GM19023 (cell line): ENCODE measurements around the gene HVCN1.

Experiments
- ATAC-seq: cut with Tn5 transposase; IDR thresholded peaks from one replicate; pipeline ENCODE4 v1.9.1; 2021; ENCODE audit warnings: mild to moderate bottlenecking, moderate library complexity; ENCODE audit not compliant: unreplicated experiment

HVCN1 gene

DNA sequence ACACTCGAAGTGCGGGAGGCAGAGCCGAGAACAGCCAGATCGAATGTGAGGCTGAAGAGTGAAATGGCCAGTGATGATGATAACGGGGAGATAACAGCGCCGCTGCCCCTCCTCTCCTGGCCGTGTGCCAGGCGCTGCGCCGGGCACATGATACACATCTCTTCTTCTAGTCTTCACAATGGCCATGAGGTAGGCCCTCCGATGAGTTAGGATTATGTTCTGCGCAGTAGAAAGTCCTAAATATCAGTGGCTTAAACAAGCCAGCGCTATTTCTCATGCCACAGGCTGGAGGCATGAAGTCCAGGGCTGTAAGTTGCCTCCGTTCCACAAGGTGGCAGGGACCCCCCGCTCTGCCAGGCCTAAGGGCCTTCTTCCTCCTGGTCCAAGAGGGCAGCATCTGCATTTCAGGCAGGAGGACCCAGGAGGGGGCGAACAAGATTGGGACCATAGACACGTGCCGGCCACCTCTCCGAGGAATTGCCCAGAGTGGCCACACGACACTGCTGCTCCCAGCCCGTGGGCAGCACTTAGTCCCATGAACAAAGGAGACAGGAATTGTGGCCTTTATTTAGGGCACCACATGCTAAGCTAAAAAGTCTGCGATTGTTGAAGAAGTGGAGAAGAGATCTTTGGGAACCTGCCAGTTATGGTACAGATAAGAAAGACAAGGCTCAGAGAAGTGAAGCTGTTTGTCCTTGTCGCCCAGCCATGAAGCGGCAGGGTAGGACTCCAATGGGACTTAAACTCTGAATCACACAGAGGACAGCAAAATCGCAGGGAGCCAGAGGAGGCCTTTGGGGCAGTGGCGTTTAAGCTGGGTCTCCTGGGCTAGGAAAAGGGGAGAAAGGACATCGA, 10.9 kb upstream of the HVCN1 start:
- ATAC-seq, result no peak

DNA sequence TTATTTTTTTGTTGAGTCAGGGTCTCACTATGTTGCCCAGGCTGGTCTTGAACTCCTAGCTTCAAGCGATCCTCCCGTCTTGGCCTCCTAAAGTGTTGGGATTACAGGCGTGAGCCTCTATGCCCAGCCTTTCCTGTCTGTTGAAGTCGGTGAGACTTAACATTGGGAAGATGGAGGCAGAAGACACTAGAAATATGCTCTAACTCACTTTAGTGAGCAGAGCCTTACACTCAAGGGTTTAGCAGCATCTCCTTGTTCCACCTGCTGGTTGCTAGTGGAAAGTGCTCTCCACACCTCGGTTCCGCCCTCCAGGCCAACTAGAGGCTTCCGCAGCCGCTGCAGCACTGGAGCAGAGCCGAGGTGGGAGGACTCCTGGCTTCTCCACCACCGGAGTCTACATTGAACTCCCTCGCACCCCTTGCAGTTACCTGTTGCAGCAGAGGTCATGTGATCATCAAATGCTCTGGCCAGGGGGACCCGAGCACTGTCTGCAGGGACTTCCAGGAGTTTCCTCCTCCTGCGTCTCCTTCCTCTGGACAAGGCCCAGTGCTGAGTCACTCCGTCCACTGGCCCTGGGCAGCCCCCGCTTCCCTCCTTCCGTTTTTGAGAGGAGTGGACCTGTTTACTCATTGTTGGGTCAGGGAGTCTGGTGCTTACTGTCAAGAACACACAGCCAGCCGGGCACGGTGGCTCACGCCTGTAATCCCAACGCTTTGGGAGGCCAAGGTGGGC, 9.4 kb upstream of the HVCN1 start:
- ATAC-seq, result peak; percentile 86

DNA sequence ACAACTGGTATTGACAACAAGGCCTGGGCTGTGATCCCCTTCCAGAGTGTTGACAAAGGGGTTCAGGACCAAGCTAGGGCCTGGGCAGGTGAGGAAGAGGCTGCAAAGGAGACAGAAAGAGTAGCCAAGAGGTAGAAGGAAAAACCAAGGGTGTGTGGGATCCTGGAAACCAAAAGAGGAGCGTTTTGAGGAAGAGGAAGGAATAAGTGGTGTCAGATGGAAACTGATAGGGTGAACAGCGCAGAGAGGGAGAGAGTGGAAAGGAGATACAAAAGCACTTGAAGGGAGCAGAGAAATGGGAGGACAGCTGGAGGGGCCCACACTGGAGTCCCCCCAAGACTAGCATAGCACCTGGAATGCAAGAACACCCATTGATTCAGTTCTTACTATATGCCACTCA, 8.3 kb upstream of the HVCN1 start:
- ATAC-seq, result no peak

DNA sequence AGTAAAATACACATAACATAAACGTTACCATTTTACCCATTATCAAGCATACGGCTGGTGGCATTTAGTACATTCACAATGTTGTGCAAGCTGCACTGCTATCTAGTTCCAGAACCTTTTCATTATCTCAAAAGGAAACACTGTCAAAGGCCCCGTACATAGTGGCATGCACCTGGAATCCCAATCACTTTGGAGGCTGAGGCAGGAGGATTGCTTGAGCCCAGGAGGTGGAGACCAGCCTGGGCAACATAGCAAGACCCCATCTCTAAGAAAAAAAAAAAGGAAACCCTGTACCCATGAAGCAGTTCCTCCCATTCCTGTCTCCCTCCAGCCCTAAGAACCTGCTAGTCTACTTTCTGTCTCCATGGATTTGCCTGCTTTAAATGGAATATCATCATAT, 7.4 kb upstream of the HVCN1 start:
- no peak for ATAC-seq

DNA sequence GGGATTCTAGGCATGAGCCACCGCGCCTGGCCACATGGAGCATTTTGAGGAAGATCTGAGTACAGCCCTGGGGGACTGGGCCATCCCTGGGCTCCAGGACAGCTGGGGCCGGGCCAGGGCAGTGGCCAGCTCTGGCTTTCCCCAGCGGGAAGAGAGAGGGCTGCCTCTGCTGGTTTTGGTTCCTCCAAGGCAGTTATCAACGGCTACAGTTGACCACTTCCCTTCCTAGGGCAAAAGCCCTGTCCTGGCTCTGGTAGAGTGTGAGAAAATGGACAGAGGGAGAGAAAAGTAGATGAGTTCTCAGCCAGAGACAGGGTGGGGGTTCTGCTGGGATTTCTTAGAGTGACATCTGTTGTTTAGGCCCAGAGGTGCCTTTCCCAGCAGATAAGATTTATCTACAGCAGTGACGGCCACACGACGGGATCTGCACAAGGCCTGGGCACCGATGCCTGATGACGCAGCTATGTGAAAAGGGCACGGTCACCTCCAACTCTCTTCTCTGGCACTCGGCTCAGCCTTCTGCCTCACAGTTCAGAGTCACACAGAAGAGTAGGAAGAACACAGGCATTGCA, 5.5 kb upstream of the HVCN1 start:
- ATAC-seq, result no peak

DNA sequence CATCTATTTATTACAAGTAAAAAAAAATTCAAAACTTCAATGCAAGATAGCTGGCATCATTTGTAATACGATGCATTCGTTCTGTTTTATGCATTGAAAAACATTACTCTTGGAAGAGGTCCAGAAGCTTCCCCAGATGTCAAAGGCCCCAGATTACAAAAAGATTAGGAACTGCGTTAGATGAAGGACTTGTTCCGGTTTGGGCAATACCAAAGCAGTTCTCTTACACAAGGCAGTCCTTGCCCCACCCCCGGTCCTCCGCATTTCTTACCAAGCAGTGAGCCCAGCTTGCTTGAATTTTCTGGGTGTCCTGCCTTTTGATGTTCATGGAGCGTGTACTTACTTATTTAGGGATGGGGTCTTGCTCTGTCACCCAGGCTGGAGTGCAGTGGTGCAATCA, 4.8 kb upstream of the HVCN1 start:
- ATAC-seq, result no peak

DNA sequence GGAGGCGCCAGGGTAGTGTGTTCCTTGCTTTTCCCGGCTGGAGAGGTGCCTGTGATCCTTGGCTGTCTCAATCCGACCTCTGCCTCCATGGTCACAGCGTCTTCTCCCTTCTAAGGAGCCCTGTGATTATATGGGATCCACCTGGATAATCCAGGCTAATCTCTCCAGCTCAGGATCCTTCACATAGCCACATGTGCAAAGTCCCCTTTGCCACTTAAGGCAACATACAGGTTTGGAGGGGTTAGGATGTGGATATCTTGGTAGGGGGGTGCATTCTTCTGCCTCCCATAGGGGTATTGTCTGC, 1.2 kb upstream of the HVCN1 start:
- ATAC-seq, result no peak

DNA sequence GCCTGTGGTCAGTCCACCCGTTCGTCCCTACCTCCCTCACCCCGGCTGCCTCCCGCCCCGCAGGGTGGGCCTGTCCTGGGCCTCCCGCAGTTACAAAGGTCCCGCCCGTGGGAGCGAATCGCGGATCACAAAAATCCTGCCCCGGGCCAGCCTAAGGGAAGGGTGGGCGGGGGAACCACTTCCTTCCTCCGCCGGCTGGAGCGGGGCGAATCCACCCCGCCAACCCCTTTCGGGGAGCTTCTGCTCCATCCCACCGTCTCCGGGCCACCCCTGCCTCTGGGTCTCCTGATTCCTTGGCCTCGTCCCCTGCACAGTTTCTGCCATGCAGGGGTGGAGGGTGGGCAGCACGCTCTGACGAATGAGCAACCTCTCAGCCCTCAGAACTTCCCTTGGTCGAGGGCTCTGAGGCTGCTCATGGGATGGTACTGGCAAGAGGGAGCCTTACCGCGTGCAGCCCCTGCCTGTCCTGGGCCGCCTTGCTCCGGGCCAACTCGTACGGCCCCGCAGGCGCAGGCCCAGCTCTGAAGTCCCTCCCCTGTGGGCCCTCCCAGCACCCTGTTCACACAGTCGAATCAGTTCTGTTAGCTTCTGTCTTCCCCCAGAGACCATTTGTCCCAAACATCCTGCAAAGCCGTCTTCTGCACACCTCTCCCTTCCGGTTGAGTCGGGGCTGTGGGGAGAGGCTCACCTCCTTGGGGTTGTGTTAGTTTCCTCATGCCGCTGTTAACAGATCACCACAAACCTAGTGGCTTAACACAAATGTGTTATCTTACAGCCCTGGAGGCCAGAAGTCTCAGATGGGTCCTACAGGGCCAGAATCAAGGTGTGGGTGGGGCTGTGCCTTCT, 589 bp upstream of the HVCN1 start:
- ATAC-seq, result peak; percentile 52

DNA sequence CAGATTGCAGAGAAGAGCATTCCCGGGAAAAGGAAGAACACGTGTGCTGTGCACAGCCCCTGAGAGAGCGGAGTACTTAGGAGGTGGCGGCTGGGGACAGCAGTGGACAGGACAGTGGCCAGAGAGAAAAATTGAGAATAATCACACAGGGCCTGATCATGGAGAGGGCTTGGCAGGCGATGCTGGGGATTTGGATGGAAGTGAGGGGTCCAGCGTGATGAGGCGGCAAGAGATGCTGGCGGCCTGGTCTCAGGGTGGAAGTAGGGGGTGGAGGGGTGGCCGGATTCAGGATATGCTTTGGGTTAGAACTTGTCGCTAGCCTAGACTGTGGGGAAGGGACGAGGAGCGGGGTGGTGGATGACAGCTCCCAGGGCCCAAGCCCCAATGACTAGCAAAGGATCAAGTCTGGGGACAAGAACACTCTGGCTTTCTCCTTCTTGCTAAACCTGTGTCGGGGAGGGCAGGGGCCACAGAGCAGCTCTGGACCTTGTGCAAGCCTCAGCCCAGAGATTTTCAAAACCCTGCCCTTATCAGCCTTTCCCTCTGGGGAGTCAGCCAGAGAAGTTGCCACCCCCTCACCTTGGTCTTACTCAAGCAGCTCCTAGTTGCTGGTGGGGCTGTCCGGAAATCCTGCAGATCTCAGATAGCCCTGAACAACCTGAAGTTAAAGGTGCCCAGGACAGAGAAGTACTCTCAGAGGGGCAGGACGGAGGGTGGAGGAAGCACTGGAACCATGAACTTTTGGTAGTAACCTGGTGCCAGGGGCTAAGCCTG, 1.3 kb downstream of the HVCN1 start:
- no peak for ATAC-seq

DNA sequence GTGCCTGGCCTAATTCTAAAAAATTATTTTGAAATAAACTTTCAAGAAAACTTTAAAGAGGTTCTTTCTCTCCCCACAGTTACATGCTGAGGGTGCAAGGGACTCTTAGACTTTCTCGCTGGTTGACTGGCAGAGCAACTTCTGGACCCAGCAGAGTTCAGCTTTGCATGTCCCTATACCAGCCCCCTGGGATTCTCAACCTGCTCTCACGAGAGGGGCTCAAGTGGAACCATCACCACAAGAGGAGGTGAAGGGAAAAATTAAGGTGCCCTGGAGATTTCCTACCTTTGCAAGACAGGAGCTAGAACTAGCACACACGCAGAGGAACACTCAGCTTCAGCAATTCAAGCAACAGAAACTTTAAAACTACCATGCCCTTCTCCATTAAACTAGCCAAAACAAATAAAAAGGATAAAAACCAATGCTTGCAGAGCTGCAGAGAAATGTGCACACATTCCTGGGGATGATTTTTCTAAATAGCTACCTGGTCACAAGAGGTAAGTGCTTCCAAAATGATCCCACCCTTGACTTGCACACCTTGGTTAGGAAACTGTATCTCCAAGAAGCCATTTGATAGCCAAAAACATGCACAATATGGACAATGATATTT, 2.5 kb downstream of the HVCN1 start:
- no peak for ATAC-seq

DNA sequence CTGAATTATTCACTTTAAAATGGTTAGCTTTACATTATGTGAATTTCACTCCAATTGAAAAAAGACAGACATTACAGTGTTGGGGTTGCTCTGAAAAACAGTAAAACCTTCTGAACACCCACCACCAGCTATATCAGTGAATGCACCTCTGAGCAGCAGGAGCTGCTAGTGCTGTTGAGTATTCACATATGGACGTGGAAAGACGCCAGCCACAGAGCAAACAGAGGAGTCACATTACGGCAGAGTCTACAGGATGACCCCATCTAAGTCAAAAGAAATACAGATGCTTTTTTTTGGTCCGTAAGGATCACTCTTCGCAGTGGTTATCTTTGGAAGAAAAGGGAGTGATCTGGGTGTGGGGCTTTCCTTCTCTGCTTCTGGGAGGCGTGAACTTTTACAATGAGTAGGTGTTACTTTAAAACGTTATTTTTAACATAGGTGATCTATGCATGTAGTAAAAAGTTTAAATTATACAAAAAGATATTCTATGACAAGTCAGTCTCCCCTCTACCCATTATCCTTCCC, 4.5 kb downstream of the HVCN1 start:
- no peak for ATAC-seq

DNA sequence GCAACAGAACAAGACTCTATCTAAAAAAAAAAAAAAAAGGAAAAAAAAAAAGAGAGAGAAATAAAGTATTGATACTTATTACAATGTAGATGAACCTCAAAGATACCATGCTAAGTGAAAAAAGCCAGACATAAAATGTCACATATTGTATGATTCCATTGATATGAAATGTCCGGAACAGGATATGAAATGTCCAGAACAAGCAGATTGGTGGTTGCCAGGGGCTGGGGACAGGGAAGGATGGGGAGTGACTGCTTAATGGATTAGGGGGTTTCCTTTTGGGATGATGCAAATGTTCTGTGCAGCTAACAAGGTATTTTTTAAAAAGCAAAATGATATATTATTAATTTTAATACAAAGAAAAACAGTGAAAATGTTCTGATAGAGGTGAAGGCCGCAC, 5.0 kb downstream of the HVCN1 start:
- ATAC-seq, result no peak

DNA sequence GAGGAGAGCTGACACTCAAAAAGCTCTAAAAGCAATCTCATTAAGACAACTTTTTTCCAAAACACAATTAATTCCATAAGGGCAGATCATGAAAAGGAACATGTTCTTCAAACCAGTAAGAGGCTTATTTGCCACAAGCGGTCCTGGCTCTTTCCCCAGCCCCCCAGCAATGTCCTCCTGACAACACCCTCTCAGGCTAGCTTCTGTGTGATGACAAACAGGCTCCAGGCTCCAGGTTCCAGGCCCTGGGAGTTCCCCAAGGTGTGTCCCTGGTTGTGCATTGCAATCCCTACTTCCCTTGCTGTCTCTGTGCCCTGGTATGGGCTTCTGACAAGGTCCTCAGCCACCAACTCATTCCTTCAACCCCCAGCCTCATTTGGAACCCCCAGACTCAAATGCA, 8.9 kb downstream of the HVCN1 start:
- no peak for ATAC-seq

DNA sequence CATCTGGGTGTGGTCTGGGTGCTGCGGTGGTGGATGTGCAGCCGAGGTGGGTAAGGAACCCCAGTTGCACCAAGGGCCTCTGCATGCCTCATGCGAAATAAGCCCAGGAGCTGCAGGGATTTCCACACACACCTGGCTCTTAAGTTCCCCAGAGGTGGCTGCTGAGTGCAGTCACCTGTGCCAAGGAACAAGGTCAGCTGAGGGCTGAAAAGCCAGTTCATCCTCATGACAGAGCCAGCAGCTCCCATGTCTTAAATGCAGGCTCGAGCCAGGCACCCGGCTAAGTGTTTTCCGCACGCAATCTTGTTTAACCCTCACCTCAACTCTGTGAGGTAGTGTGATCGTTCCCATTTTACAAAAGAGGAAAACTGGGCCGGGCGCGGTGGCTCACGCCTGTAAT, 9.7 kb downstream of the HVCN1 start:
- ATAC-seq, result no peak

DNA sequence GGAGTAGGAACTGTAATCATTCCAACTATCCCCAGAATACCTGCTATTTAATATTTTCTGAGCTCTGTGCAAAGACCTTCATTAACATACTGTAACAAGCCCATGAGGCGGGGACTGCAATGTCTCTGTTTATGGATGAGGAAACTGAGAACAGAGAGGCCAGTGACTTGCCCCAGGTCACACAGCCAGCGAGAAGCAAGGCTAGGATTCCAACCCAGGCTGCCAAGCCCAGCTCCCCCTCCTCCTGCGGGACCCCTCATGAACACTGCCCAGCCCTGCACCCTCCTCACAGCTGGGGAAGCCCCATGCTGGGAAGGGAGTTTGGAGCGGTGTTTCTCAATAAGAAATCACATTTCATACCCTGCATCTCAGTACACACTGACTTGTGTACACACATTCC, 10.9 kb downstream of the HVCN1 start:
- peak; percentile 7 for ATAC-seq

DNA sequence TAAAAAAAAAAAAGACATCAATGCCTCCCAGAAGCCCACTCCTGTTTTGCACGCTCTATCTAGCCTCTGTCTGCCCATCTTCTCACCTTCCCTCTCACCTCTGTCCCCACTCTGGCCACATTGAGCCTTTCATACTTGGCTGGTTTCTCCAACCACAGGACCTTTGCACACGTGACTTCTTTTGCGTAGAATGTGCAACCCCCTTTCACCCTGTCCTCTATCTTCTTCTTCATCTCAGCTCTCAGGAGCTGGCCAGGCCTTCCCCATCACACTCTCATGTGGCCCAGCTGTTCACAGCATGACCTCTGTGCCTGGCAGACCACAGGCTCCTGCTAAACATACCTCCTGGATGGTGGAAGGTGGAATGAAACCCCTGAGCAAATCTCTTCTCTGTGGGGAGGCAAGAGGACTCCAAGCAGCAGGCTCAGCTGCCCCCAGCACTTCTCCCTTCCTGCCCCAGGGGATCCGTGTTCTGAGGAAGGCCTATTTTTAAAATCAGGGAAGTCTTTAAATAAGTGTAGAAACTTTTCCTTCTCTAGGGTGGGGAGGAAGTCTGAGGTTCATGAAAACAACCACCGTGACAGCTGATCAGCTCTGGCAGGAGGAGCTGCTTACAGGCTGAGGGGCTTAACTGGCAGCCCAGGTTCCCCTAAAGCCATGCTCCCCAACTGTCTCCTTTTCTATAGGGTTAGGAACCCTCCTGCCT, 11.6 kb downstream of the HVCN1 start:
- ATAC-seq, result peak; percentile 81

DNA sequence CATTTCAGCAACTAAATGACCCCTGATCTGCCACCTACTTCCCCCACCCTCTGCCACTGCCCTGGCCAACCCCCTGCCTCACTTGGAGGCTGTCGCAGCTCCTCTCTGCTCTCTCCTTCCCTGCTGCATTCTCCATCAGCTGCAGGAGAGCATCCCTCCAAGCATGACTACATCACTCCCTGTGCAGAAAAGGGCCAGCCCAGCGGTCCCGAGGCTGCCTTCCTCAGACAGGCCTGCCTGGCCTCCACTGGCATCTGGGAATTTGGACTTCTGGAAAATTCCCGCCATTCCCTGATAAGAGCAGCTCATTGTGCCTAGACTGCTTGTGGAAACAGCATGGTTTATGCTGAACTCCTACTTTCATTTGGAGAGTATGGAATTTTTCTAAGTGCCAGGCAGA, 12.7 kb downstream of the HVCN1 start:
- no peak for ATAC-seq

DNA sequence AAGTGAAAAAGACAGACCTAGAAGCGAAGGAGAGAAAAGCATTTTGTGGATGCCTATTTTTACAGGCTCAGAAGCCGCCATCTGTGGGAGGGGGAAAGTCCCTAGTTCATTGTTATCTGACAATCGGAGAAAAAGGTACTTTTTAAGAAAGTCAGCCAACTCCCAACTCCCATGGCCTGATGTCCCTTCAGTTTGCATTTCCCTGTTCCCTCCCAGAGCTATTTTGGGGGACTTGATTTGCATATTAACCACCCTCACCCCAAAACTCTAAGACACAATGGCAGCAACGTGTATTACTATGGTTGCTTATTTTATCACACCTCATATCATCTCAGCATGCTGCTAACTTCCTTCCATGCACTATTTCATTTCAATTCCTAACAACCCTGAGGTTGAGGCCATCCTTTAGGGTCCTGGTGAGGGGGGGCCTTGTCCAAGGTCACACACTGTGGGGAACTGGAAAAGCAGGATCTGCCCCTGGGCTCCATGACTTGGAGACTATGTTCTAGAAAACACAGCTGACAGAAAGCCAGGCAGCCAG, 18.7 kb downstream of the HVCN1 start:
- ATAC-seq, result no peak

DNA sequence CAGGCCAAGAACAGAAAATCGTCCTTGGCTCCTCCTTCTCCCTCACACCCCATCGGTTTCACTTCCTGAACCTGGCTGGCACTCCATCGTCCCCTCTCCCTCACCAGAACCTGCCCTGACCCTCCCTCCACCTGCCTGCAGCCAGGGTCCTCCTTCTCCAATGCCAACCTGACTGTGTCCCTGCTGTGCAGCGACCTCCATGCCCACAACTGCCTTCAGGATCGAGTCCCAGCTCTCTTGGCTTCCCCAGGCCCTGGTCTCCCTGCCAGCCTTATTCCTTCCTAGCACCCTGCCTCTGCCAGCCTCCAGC, 19.8 kb downstream of the HVCN1 start:
- ATAC-seq, result no peak
